ENCODE data around the gene NAA40. TPM values are rescaled to one million over a fixed set of nuclear protein-coding genes. Genes with fewer than 3 reads are reported as not detected.

Gene NAA40
- total RNA-seq, 4 donors from 2014 or later = 3.0 to 10.2 (median 6.1) TPM

DNA sequence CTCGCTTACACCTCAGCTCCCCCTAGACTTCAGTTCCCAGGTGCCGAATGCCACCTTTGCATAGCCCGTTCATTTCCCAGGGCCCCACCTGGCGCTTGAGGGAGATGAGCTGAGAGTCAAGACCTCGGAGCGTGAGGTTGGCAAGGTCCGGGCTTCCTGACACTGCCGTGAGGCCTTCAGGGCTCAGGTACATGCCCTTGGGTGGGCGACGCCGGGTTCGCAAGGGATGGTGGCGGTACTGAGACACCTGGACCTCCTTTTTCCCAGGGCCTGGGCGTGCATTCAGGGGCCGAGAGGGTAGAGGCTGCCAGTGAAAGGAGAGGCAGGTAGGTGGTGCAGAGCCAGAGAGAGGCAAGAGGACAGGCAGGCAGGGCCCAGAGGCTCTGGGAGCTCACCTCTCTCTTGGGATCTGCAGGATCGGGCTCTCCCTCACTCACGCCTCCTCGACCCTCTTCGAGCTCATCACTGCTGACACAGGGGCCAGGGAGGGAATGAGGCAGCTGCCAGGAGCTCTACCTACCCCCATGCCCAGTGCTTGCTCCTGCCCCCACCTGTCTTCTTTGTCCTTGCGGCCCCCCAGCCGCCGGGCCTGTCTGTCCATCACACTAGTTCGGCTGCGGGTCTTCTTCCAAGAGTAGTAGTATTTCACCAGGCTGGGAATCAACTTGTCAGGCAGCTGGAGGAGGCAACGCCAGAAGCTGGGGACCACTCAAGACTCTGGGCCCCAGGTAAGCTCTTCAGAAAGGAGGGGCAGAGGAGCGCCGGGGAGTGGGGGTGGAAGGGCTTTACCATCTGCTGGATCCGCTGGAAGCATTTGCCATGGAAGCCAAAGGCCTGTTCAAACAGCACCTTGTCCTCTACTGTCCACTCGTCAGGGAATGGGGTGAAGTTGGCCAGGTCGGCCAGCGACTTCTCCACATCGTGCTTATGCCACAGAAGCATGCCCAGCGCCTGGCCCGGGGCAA lies 24.7 kb upstream of the NAA40 start:
- intact Hi-C loops (cut with DNase I; ENCODE audit: low total_unique reads) = no loop called here
- no peak for DNase-seq (ENCODE audit: low spot score in 2 of 2)
- H3K4me3 ChIP-seq (ENCODE audit: low read depth, poor library complexity, severe bottlenecking) = no peak overlapping the region
- TF ChIP-seq, protein P1, sequence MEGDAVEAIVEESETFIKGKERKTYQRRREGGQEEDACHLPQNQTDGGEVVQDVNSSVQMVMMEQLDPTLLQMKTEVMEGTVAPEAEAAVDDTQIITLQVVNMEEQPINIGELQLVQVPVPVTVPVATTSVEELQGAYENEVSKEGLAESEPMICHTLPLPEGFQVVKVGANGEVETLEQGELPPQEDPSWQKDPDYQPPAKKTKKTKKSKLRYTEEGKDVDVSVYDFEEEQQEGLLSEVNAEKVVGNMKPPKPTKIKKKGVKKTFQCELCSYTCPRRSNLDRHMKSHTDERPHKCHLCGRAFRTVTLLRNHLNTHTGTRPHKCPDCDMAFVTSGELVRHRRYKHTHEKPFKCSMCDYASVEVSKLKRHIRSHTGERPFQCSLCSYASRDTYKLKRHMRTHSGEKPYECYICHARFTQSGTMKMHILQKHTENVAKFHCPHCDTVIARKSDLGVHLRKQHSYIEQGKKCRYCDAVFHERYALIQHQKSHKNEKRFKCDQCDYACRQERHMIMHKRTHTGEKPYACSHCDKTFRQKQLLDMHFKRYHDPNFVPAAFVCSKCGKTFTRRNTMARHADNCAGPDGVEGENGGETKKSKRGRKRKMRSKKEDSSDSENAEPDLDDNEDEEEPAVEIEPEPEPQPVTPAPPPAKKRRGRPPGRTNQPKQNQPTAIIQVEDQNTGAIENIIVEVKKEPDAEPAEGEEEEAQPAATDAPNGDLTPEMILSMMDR (IDR thresholded peaks at IDR 0.05) = no peak
- no peak for TF ChIP-seq POLR2A (IDR thresholded peaks at IDR 0.05)
- WGBS, 2 donors = 85 to 88% methylated on average over 34 of the region's 34 CpGs

DNA sequence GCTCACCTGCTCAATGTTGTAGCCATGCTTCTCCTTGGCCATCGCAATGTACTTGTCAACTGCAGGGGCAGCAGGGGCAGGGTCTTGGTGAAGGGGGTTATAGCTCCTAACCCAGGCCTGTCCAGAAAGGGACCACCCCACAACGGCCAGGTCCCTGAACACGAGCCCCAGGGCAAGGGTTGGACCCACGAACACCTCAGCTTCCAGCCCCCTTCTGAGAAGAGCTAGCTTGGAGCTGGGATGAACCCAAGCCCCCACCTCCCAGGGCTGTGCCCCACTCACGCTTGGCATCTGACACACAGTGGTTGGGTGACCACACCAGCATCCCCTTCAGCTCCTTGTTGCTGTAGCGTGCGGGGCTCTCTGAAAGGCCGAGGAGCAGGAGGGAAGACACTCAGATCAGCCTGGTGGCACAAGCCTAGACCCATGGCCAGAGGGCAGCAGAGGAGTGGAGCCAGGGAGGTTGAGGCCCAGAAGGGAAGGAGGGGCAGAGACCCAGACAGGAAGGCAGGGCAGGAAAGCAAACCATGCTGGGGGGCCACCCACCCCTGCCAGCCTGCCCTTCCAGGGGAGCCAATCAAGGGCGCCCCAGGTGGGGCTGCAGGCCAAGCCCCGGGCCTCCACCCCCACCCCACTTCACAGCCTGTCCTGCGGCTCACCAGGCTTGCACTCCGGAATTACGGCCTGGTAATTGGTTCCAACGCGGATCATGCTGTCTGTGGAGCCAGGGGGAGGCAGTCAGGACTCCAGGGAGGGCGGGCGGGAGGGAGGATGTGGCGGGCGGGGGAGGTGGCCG lies 23.7 kb upstream of the NAA40 start:
- intact Hi-C loops (cut with DNase I; ENCODE audit: low total_unique reads) = no loop called here
- no peak for DNase-seq (ENCODE audit: low spot score in 2 of 2)
- TF ChIP-seq, protein P1 (IDR thresholded peaks at IDR 0.05) = no peak
- TF ChIP-seq POLR2A (IDR thresholded peaks at IDR 0.05) = no peak
- 76 to 83% methylated on average over 15 to 19 of the region's 20 CpGs for WGBS, 2 donors
- H3K4me3 ChIP-seq (ENCODE audit: low read depth, poor library complexity, severe bottlenecking) = no peak overlapping the region

DNA sequence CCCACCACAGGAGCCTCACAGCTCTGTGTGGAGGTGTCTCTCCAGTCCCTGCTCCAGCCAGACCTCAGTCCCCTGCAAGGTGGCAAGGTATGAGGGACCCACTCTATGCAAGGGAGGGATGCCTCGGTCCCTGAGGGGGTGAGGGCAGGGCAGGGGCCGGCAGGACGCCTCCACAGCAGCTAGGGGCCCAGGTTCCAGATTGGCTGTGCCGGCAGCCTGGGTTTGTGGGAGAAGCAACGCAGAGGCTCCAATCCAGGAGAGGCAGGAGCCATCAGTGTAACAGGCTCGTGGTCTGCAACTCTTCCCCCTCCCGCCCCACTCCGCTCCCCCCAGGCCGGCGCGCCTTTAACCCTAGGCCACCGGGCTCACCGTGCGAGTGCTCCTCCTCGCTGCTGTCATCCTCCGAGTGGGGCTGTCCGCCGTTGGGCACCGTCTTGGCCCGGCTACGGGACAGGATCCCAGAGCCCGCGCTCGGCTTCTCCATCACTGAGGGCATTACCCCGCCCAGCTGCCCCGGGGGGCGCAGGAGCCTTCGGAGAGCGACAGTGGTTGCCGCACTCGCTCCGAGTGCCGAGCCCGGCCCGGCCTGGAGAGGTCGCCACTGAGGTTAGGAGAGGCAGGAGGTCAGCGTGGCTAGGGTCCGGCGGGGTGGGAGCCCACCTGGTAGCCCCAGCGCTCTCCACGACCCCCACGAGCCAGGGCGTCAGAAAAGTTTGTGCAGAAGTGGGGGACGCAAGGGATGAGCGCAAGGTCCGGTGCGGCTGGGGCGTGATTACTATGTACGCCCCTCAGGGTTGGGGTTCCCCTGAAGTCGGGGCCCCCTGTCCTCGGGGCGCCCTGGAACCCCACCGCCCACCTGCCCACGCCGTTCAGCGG lies 22.6 kb upstream of the NAA40 start:
- intact Hi-C loops (cut with DNase I; ENCODE audit: low total_unique reads) = no loop called here
- TF ChIP-seq POLR2A (IDR thresholded peaks at IDR 0.05) = no peak
- TF ChIP-seq, protein P1 (IDR thresholded peaks at IDR 0.05) = no peak
- no peak overlapping the region for H3K4me3 ChIP-seq (ENCODE audit: low read depth, poor library complexity, severe bottlenecking)
- 2 to 4% methylated on average over 28 to 37 of the region's 56 CpGs for WGBS, 2 donors
- DNase-seq (ENCODE audit: low spot score in 2 of 2) = peak in 1 of 2 donors; percentile 90

- 0% methylated on average over 3 to 21 of the region's 85 CpGs for WGBS, 2 donors
- TF ChIP-seq, protein P1 (IDR thresholded peaks at IDR 0.05) = no peak
- no peak for TF ChIP-seq POLR2A (IDR thresholded peaks at IDR 0.05)
- DNase-seq (ENCODE audit: low spot score in 2 of 2) = peak in 1 of 2 donors; percentile 94
- intact Hi-C loops (cut with DNase I; ENCODE audit: low total_unique reads) = no loop called here
- peak within 1 kb of the TSS; percentile 5 for H3K4me3 ChIP-seq (ENCODE audit: low read depth, poor library complexity, severe bottlenecking)
Observed at GRCh38 chr11:63916837-63917691, 21.7 kb upstream of the NAA40 start, which contains the start of gene RCOR2. Gene RCOR2, minus strand, starts transcription at chr11:63917164. Its CDS starts 708 bp downstream, at chr11:63916456.
